ENCODE data around the gene SCAPER. TPM values are rescaled to one million over a fixed set of nuclear protein-coding genes. Genes with fewer than 3 reads are reported as not detected.
A peak's percentile ranks its signal among the peaks of the same experiment; 100 is the strongest.
"Not testable (repeated sequence)": the region's sequence is repeated elsewhere in the genome, so short reads cannot be mapped to it uniquely, and the experiment has no call there.

The SCAPER gene
- total RNA-seq, 1 experiment from 2014 or later, result 12.7 TPM

GRCh38 chr15:76503804-76504203 lies 401.3 kb downstream of the SCAPER start:
- in situ Hi-C loops (cut with HindIII; ENCODE audit: low pct_unique_long_range_greater_than_20kb, low sequenced_read_pairs), result no loop called here
- DNase-seq (ENCODE audit: low read depth, low spot score), result no peak

GRCh38 chr15:76503121-76503520 lies 402.0 kb downstream of the SCAPER start:
- in situ Hi-C loops (cut with HindIII; ENCODE audit: low pct_unique_long_range_greater_than_20kb, low sequenced_read_pairs), result no loop called here
- DNase-seq (ENCODE audit: low read depth, low spot score), result no peak

GRCh38 chr15:76502678-76503077 lies 402.5 kb downstream of the SCAPER start:
- in situ Hi-C loops (cut with HindIII; ENCODE audit: low pct_unique_long_range_greater_than_20kb, low sequenced_read_pairs), result no loop called here
- no peak for DNase-seq (ENCODE audit: low read depth, low spot score)

GRCh38 chr15:76502185-76502584 lies 403.0 kb downstream of the SCAPER start:
- DNase-seq (ENCODE audit: low read depth, low spot score); in situ Hi-C loops (cut with HindIII; ENCODE audit: low pct_unique_long_range_greater_than_20kb, low sequenced_read_pairs): not testable (repeated sequence)

- in situ Hi-C loops (cut with HindIII; ENCODE audit: low pct_unique_long_range_greater_than_20kb, low sequenced_read_pairs), result no loop called here
- DNase-seq (ENCODE audit: low read depth, low spot score), result no peak
These were observed 403.4 kb downstream of the SCAPER start for GRCh38 chr15:76501726-76502125.

- DNase-seq (ENCODE audit: low read depth, low spot score), result no peak
- in situ Hi-C loops (cut with HindIII; ENCODE audit: low pct_unique_long_range_greater_than_20kb, low sequenced_read_pairs), result no loop called here
These were observed 404.1 kb downstream of the SCAPER start for GRCh38 chr15:76501011-76501410.

- no peak for DNase-seq (ENCODE audit: low read depth, low spot score)
- in situ Hi-C loops (cut with HindIII; ENCODE audit: low pct_unique_long_range_greater_than_20kb, low sequenced_read_pairs), result no loop called here
These were observed 409.7 kb downstream of the SCAPER start for GRCh38 chr15:76495487-76495886.

DNA sequence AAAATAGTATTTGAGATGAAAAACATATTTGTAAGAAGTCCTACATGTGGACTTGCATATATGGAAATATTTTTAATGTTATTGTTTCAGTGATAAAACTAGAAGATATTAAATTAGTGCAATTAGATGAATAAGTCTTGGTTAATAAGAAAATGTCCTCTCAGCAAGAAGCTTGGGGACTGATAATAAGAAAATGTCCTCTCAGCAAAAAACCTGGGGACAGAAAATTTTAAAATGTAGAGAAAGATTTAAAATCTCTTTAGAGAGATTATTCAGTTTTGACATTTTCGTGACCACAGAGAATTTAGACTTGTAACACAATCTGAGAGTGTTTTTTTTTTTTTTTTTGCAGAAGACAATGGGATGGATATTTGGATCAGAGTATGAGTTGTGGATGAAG lies 412.6 kb downstream of the SCAPER start:
- DNase-seq (ENCODE audit: low read depth, low spot score), result no peak
- in situ Hi-C loops (cut with HindIII; ENCODE audit: low pct_unique_long_range_greater_than_20kb, low sequenced_read_pairs), result no loop called here

- DNase-seq (ENCODE audit: low read depth, low spot score), result peak; percentile 1
- in situ Hi-C loops (cut with HindIII; ENCODE audit: low pct_unique_long_range_greater_than_20kb, low sequenced_read_pairs), result no loop called here
These were observed 421.4 kb downstream of the SCAPER start for GRCh38 chr15:76483752-76484151.

DNA sequence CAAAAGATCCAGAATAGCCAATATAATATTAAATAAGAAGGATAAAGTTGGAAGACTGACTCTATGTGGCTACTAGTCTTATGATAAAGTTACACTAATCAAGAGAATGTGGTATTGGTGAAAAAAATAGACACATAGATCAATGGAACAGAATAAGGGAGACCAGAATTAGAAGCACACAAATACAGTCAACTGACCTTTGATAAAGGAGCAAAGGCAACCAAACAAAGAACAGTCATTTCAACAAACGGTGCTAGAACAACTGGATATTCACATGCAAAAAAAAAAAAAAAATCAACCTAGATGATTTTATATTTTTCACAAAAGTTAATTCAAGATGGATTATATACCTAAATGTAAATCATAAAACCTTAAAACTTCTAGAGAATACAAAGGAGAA lies 422.1 kb downstream of the SCAPER start:
- in situ Hi-C loops (cut with HindIII; ENCODE audit: low pct_unique_long_range_greater_than_20kb, low sequenced_read_pairs), result no loop called here
- no peak for DNase-seq (ENCODE audit: low read depth, low spot score)

DNA sequence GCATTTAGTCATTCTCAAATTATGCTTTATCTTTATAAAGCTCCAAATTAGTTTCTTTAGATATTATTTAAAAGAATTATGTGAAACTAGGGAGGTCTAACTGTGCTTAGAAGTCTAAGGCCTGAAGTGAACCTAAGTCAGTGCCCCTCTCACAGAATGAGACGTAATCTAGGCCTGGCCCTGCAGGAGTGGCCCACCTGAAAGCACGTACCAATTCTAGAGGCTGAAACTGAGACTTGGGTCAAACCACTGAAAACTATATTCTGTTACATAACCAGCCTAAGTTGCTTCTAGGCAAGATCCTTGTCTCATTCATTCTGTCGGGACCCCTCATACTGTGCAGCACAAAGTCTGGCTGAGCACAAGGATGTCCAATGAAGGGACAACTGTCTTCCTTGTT lies 424.9 kb downstream of the SCAPER start:
- no peak for DNase-seq (ENCODE audit: low read depth, low spot score)
- in situ Hi-C loops (cut with HindIII; ENCODE audit: low pct_unique_long_range_greater_than_20kb, low sequenced_read_pairs), result no loop called here

- in situ Hi-C loops (cut with HindIII; ENCODE audit: low pct_unique_long_range_greater_than_20kb, low sequenced_read_pairs), result no loop called here
- no peak for DNase-seq (ENCODE audit: low read depth, low spot score)
These were observed 434.4 kb downstream of the SCAPER start for GRCh38 chr15:76470691-76471090.

GRCh38 chr15:76468722-76469121 lies 436.4 kb downstream of the SCAPER start:
- in situ Hi-C loops (cut with HindIII; ENCODE audit: low pct_unique_long_range_greater_than_20kb, low sequenced_read_pairs), result no loop called here

GRCh38 chr15:76467136-76467535 lies 438.0 kb downstream of the SCAPER start:
- in situ Hi-C loops (cut with HindIII; ENCODE audit: low pct_unique_long_range_greater_than_20kb, low sequenced_read_pairs), result no loop called here
- DNase-seq (ENCODE audit: low read depth, low spot score), result no peak

More at GRCh38 chr15:76468722-76469121, 436.4 kb downstream of the SCAPER start:
- no peak for DNase-seq (ENCODE audit: low read depth, low spot score)

DNA sequence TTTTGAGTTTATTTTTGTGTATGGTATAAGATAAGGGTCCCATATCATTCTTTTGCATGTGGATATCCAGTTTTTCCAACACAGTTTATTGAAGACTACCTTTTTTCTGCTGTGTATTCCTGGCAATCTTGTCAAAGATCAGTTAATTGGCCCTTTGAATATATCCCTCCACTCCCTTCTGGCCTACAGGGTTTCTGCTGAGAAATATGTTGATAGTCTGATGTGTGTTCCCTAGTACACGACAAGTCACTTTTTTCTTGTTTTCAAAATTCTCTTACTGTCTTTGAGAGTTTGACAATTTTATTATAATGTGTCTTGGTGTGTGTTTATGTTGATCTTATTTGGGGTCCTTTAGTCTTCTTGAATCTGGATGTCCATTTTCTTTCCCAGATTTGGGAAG lies 439.4 kb downstream of the SCAPER start:
- no peak for DNase-seq (ENCODE audit: low read depth, low spot score)
- in situ Hi-C loops (cut with HindIII; ENCODE audit: low pct_unique_long_range_greater_than_20kb, low sequenced_read_pairs), result no loop called here

- in situ Hi-C loops (cut with HindIII; ENCODE audit: low pct_unique_long_range_greater_than_20kb, low sequenced_read_pairs), result no loop called here
- DNase-seq (ENCODE audit: low read depth, low spot score), result no peak
These were observed 440.9 kb downstream of the SCAPER start for GRCh38 chr15:76464247-76464646.

GRCh38 chr15:76460871-76461270 lies 444.3 kb downstream of the SCAPER start:
- no peak for DNase-seq (ENCODE audit: low read depth, low spot score)

DNA sequence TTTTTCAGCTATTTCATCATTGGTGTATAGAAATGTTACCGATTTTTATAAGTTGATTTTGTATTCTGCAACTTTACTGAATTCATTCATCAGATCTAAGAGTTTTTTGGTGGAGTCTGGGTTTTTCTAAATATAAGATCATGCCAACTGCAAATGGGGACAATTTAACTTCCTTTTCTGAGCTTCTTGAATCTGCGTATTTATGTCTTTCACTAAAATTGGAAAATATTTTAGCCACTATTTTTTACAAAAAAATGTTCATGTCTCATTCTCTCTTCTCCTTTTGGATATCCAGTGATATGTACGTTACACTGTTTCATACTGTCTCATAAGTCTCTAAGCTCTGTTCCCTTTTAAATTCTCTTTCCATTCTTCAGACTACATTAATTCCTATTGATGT lies 444.8 kb downstream of the SCAPER start:
- no peak for DNase-seq (ENCODE audit: low read depth, low spot score)
- in situ Hi-C loops (cut with HindIII; ENCODE audit: low pct_unique_long_range_greater_than_20kb, low sequenced_read_pairs), result no loop called here

More at GRCh38 chr15:76460871-76461270, 444.3 kb downstream of the SCAPER start:
- in situ Hi-C loops (cut with HindIII; ENCODE audit: low pct_unique_long_range_greater_than_20kb, low sequenced_read_pairs), result no loop called here

DNA sequence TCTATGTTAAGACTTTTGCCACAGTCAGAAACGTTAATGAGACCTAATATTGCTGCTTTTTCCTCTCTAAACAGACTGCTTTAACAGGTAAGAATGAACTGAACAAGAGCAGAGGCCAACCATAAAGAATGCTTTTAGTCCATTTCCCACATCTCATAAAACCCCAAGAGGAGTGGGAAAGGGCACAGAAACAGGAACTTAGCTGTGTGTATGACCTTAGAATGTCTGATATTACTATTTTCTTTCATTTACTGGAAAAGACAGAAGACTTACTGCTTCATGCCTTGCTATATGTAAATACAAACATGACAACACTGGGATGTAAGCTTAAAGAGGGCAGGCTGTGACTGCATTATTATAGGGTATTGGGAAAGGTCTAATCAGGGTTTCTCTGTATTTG lies 453.6 kb downstream of the SCAPER start:
- in situ Hi-C loops (cut with HindIII; ENCODE audit: low pct_unique_long_range_greater_than_20kb, low sequenced_read_pairs), result no loop called here
- no peak for DNase-seq (ENCODE audit: low read depth, low spot score)

- no peak for DNase-seq (ENCODE audit: low read depth, low spot score)
- in situ Hi-C loops (cut with HindIII; ENCODE audit: low pct_unique_long_range_greater_than_20kb, low sequenced_read_pairs), result no loop called here
These were observed 455.7 kb downstream of the SCAPER start for GRCh38 chr15:76449455-76449854.

Measured in SK-MEL-5 (cell line).